HepG2 (cell line): ENCODE results near the gene PRKACA. TPM values are rescaled to one million over a fixed set of nuclear protein-coding genes. Genes with fewer than 3 reads are reported as not detected.

Experiments used
- CHD2 ChIP-seq: IDR thresholded peaks from 2 replicates; pipeline ENCODE4 v1.6.1; 2011; ENCODE audit warnings: low read depth, low read length, improper control_type of control experiment
- MEF2D ChIP-seq: sonication (generic); formaldehyde crosslinking; IDR thresholded peaks from 2 replicates; pipeline ENCODE4 v1.5.1; 2020; ENCODE audit warnings: mild to moderate bottlenecking, missing genetic modification reagents
- NKX3-1 ChIP-seq: sonication (generic); formaldehyde crosslinking; IDR thresholded peaks from 2 replicates; pipeline ENCODE4 v1.5.0; 2020; ENCODE audit warnings: missing genetic modification reagents
- REL ChIP-seq: sonication (generic); formaldehyde crosslinking; conservative IDR thresholded peaks from 2 replicates; pipeline ENCODE4 v1.8.0; 2022; ENCODE audit warnings: mild to moderate bottlenecking, missing genetic modification reagents, moderate library complexity
- SP4 ChIP-seq: sonication (generic); formaldehyde crosslinking; IDR thresholded peaks from 2 replicates; pipeline ENCODE4 v1.8.1; 2023; ENCODE audit warnings: mild to moderate bottlenecking, missing genetic modification reagents
- TBX2 ChIP-seq: sonication (generic); formaldehyde crosslinking; IDR thresholded peaks from 2 replicates; pipeline ENCODE4 v1.5.0; 2020; ENCODE audit warnings: missing genetic modification reagents, mild to moderate bottlenecking, borderline replicate concordance
- TOE1 ChIP-seq: sonication (generic); formaldehyde crosslinking; IDR thresholded peaks from 2 replicates; pipeline ENCODE4 v1.4.0; 2020; ENCODE audit warnings: mild to moderate bottlenecking, missing genetic modification reagents
- ZBTB44 ChIP-seq: sonication (generic); formaldehyde crosslinking; IDR thresholded peaks from 2 replicates; pipeline ENCODE4 v1.4.0; 2020; ENCODE audit warnings: missing genetic modification reagents
- ZHX2 ChIP-seq, 2 experiments: sonication (generic) in 1 of 2; formaldehyde crosslinking in 1 of 2; IDR thresholded peaks; 2 replicates each; pipeline versions ENCODE4 v1.6.1 to v1.9.0; 2014 to 2022; ENCODE audit warnings: antibody characterized with exemption in 1 of 2, borderline replicate concordance in 1 of 2, inconsistent platforms in 1 of 2, low read depth in 1 of 2, missing genetic modification reagents in 1 of 2
- ZMYM3 ChIP-seq: sonication (generic); formaldehyde crosslinking; IDR thresholded peaks from 2 replicates; pipeline ENCODE4 v1.5.1; 2020; ENCODE audit warnings: mild to moderate bottlenecking, missing genetic modification reagents
- ZNF362 ChIP-seq: sonication (generic); formaldehyde crosslinking; IDR thresholded peaks from 2 replicates; pipeline ENCODE4 v1.4.0; 2020; ENCODE audit warnings: missing genetic modification reagents, mild to moderate bottlenecking, borderline replicate concordance
- ZNF367 ChIP-seq: sonication (generic); formaldehyde crosslinking; IDR thresholded peaks from 2 replicates; pipeline ENCODE4 v1.4.0; 2020; ENCODE audit warnings: missing genetic modification reagents, borderline replicate concordance
- ZNF382 ChIP-seq: sonication (generic); formaldehyde crosslinking; IDR thresholded peaks from 2 replicates; pipeline ENCODE4 v1.5.0; 2020; ENCODE audit warnings: missing genetic modification reagents, mild to moderate bottlenecking, borderline replicate concordance
- ZNF598 ChIP-seq: sonication (generic); formaldehyde crosslinking; IDR thresholded peaks from 2 replicates; pipeline ENCODE4 v1.5.1; 2020; ENCODE audit warnings: mild to moderate bottlenecking, missing genetic modification reagents, borderline replicate concordance
- ZXDC ChIP-seq: sonication (generic); formaldehyde crosslinking; IDR thresholded peaks from 2 replicates; pipeline ENCODE4 v1.5.0; 2020; ENCODE audit warnings: mild to moderate bottlenecking, missing genetic modification reagents
- polyA plus RNA-seq, 8 experiments: library from polyadenylated mRNA; depleted of rRNA in 3 of 8; stranded (reverse) in 7 of 8; unstranded in 1 of 8; fragments of >200 nt; fragmentation: Illumina TruSeq in 4 of 8; extraction: Trizol in 4 of 8; gene quantifications; 2 replicates each; pipeline versions ENCODE4 v1.2.1 to v1.2.3, GENCODE V29; 2011 to 2016; ENCODE audit warnings: low read depth in 4 of 8, missing spikeins in 1 of 8, mixed read lengths in 1 of 8; ENCODE audit not compliant: insufficient read depth in 1 of 8
- total RNA-seq, 5 experiments: library from RNA; depleted of rRNA; stranded (reverse); fragments of >200 nt; fragmentation: Illumina TruSeq; extraction: Trizol; gene quantifications; 2 replicates each; pipeline ENCODE4 v1.2.3, GENCODE V29; 2016; ENCODE audit warnings: low read depth in 1 of 5

Gene PRKACA
- total and polyA plus RNA-seq, 2 of the 13 experiments (the other 11 are each of a cell fraction or from before 2014, with no cell fraction given) = 11.0 to 18.2 TPM

- TF ChIP-seq ZHX2 (IDR thresholded peaks at IDR 0.05; ENCODE audit: low read depth) (no peak), ZHX2 (CRISPR knock-in tag; IDR thresholded peaks at IDR 0.05; ENCODE audit: borderline replicate concordance) (no peak), ZXDC (no peak), CHD2 (no peak; the same call in 1 of the 2 replicates), ZNF598 (CRISPR knock-in tag) (0 out of 2 replicates have a peak, but pooled peaks have one; percentile 77), MEF2D (CRISPR knock-in tag) (peak; percentile 17), TBX2 (CRISPR knock-in tag) (no peak; the same call in 1 of the 2 replicates), ZNF367 (CRISPR knock-in tag) (peak; percentile 68; the same call in 1 of the 2 replicates), SP4 (CRISPR knock-in tag) (peak; percentile 97), NKX3-1 (CRISPR knock-in tag) (peak; percentile 67; the same call in 1 of the 2 replicates), TOE1 (CRISPR knock-in tag) (no peak; the same call in 1 of the 2 replicates), ZNF362 (peak; percentile 18; the same call in 1 of the 2 replicates), ZMYM3 (CRISPR knock-in tag) (no peak), ZNF382 (CRISPR knock-in tag) (no peak), ZBTB44 (CRISPR knock-in tag) (0 out of 2 replicates have a peak, but pooled peaks have one; percentile 14), REL (peak; percentile 97)
Observed at GRCh38 chr19:14136509-14137281, 19.1 kb upstream of the PRKACA start, which contains the start of gene ASF1B (continued).
